CD4-positive, alpha-beta T cell (primary cell): ENCODE results near the gene NIM1K. TPM values are rescaled to one million over a fixed set of nuclear protein-coding genes. Genes with fewer than 3 reads are reported as not detected.

ENCODE experiments used
- ATAC-seq: fragments of 200-7000 bp; cut with Tn5 transposase; one replicate; pipeline ENCODE4 v1.10.0; 2022; ENCODE audit warnings: mild to moderate bottlenecking; ENCODE audit not compliant: poor library complexity
- CTCF ChIA-PET: fragments of 350-600 bp; sonication (Branson Sonifier 250); formaldehyde crosslinking; loops from one replicate; lab custom pipeline; 2021; ENCODE audit warnings: antibody characterized with exemption, inconsistent platforms; lab: Charles Lee
- POLR2A ChIA-PET: fragments of 350-600 bp; sonication (Branson Sonifier 250); formaldehyde crosslinking; loops from one replicate; lab custom pipeline; 2021; ENCODE audit warnings: antibody characterized with exemption, inconsistent platforms; lab: Charles Lee
- DNase-seq, 14 experiments: peaks; one replicate each; pipeline ENCODE4 v3.0.0-alpha.2; 2013 to 2020; ENCODE audit warnings: mixed read lengths in 2 of 14
- H3K27ac ChIP-seq, 2 donors: one replicate each; pipeline versions ENCODE4 v1.5.1 to v1.7.0; 2013; ENCODE audit warnings: low read length in 2 of 2, low read depth in 1 of 2, mild to moderate bottlenecking in 1 of 2
- H3K27me3 ChIP-seq, 2 experiments: 1 replicate in 1 of 2; 2 replicates in 1 of 2; pipeline versions ENCODE4 v1.6.1 to v1.7.0; 2013; ENCODE audit warnings: low read length in 2 of 2, control low read depth in 1 of 2, mild to moderate bottlenecking in 1 of 2, moderate library complexity in 1 of 2; ENCODE audit not compliant: insufficient read depth in 2 of 2, control insufficient read depth in 1 of 2
- H3K36me3 ChIP-seq: one replicate; pipeline ENCODE4 v1.6.1; 2013; ENCODE audit warnings: low read length, control low read depth; ENCODE audit not compliant: insufficient read depth
- H3K4me1 ChIP-seq: one replicate; pipeline ENCODE4 v1.6.1; 2013; ENCODE audit warnings: low read length, control low read depth; ENCODE audit not compliant: insufficient read depth
- H3K4me3 ChIP-seq: one replicate; pipeline ENCODE4 v1.5.1; 2013; ENCODE audit warnings: mild to moderate bottlenecking, low read length, moderate library complexity
- H3K9me3 ChIP-seq, 2 experiments: 1 replicate in 1 of 2; 2 replicates in 1 of 2; pipeline versions ENCODE4 v1.6.1 to v1.7.0; 2013; ENCODE audit warnings: low read length in 2 of 2, mild to moderate bottlenecking in 2 of 2, control low read depth in 1 of 2, moderate library complexity in 1 of 2; ENCODE audit not compliant: control insufficient read depth in 1 of 2, insufficient read depth in 1 of 2
- H3K27ac Mint-ChIP-seq: one replicate; pipeline ENCODE4 v1.8.0; 2020; ENCODE audit warnings: mixed read lengths
- H3K27me3 Mint-ChIP-seq: one replicate; pipeline ENCODE4 v1.8.0; 2021; ENCODE audit warnings: mixed read lengths
- H3K36me3 Mint-ChIP-seq: one replicate; pipeline ENCODE4 v1.8.0; 2021; ENCODE audit warnings: low read depth, mixed read lengths
- H3K4me1 Mint-ChIP-seq: one replicate; pipeline ENCODE4 v1.8.0; 2021; ENCODE audit warnings: low read depth, mixed read lengths
- H3K4me3 Mint-ChIP-seq: one replicate; pipeline ENCODE4 v1.8.0; 2020; ENCODE audit warnings: mild to moderate bottlenecking, mixed read lengths
- H3K9me3 Mint-ChIP-seq: one replicate; pipeline ENCODE4 v1.8.0; 2020; ENCODE audit warnings: mixed read lengths
- CTCF ChIP-seq: fragments of 200-600 bp; IDR thresholded peaks from one replicate; pipeline ENCODE4 v1.8.0; 2022; ENCODE audit warnings: antibody characterized with exemption, mild to moderate bottlenecking
- intact Hi-C, 2 experiments: fragments of 100-400 bp; cut with DNase I in 1 of 2; cut with micrococcal nuclease in 1 of 2; formaldehyde crosslinking; loops; one replicate each; pipeline versions ENCODE4 v1.15.1 to v1.9.0; 2023 to 2025; cut with DNase I, micrococcal nuclease
- total RNA-seq, 174 experiments: library from RNA in 2 of 174; stranded (reverse) in 2 of 174; gene quantifications; one replicate each; pipeline ENCODE4 v1.2.3 and lab custom pipeline; 2021 to 2026

The NIM1K gene
- total RNA-seq, 2 experiments from 2014 or later: 0.08 to 0.44 TPM

- H3K4me1 Mint-ChIP-seq: no peaks in the 10 kb centered on the region
- H3K9me3 Mint-ChIP-seq: no peaks in the 10 kb centered on the region
- intact Hi-C loops: no loop called here
- POLR2A ChIA-PET: no interaction called here
- H3K36me3 ChIP-seq: no peaks in the 10 kb centered on the region
- H3K27ac ChIP-seq: no peak overlapping the region
- TF ChIP-seq CTCF: no peak
- peaks cover 13% of the 10 kb centered on the region for H3K27me3 Mint-ChIP-seq
- H3K27ac Mint-ChIP-seq: no peak overlapping the region
- H3K4me1 ChIP-seq: no peaks in the 10 kb centered on the region
- CTCF ChIA-PET: no interaction called here
- H3K27me3 ChIP-seq: peaks cover 0 to 3% of the 10 kb centered on the region in 2 experiments
- ATAC-seq (no peak), DNase-seq (no peak)
- H3K4me3 ChIP-seq: no peak overlapping the region
- H3K36me3 Mint-ChIP-seq: no peaks in the 10 kb centered on the region
- no peaks in the 10 kb centered on the region for H3K9me3 ChIP-seq
- H3K4me3 Mint-ChIP-seq: no peak overlapping the region
These were observed 51.2 kb downstream of the NIM1K start for GRCh38 chr5:43243270-43243669.

GRCh38 chr5:43244823-43245565 is 53.0 kb downstream of the NIM1K start:
- H3K4me1 Mint-ChIP-seq: no peaks in the 10 kb centered on the region
- no peak overlapping the region for H3K27ac Mint-ChIP-seq
- Histone ChIP-seq H3K27ac (no peak overlapping the region), H3K36me3 (no peaks in the 10 kb centered on the region), H3K4me1 (no peaks in the 10 kb centered on the region), H3K4me3 (no peak overlapping the region), H3K9me3 (no peaks in the 10 kb centered on the region), H3K27me3 (peaks cover 0 to 3% of the 10 kb centered on the region in 2 experiments)
- peaks cover 13% of the 10 kb centered on the region for H3K27me3 Mint-ChIP-seq
- ChIA-PET CTCF (no interaction called here), POLR2A (no interaction called here)
- H3K9me3 Mint-ChIP-seq: no peaks in the 10 kb centered on the region
- no peaks in the 10 kb centered on the region for H3K36me3 Mint-ChIP-seq
- intact Hi-C loops: no loop called here
- no peak for TF ChIP-seq CTCF
- no peak for DNase-seq
- no peak overlapping the region for H3K4me3 Mint-ChIP-seq
- ATAC-seq: no peak

GRCh38 chr5:43245724-43246385 is 53.8 kb downstream of the NIM1K start:
- no peak overlapping the region for H3K27ac ChIP-seq

More at GRCh38 chr5:43245724-43246385, 53.8 kb downstream of the NIM1K start:
- Mint-ChIP-seq H3K27ac (no peak overlapping the region), H3K27me3 (peaks cover 9% of the 10 kb centered on the region), H3K4me3 (no peak overlapping the region), H3K9me3 (no peaks in the 10 kb centered on the region), H3K36me3 (no peaks in the 10 kb centered on the region), H3K4me1 (no peaks in the 10 kb centered on the region)
- no peaks in the 10 kb centered on the region for H3K9me3 ChIP-seq
- DNase-seq (no peak), ATAC-seq (no peak)
- TF ChIP-seq CTCF: no peak
- intact Hi-C loops: no loop called here
- ChIA-PET CTCF (no interaction called here), POLR2A (no interaction called here)
- peaks cover 0 to 3% of the 10 kb centered on the region in 2 experiments for H3K27me3 ChIP-seq
- no peaks in the 10 kb centered on the region for H3K4me1 ChIP-seq
- H3K4me3 ChIP-seq: no peak overlapping the region
- no peaks in the 10 kb centered on the region for H3K36me3 ChIP-seq
